Activated naive CD8-positive, alpha-beta T cell treated with anti-CD3 and anti-CD28 coated beads, Interleukin-2, amount 10 ng/mL, durations not matched to agents 7 days and 5 days (primary cell): ENCODE measurements around the gene TCTA. TPM values are rescaled to one million over a fixed set of nuclear protein-coding genes. Genes with fewer than 3 reads are reported as not detected.

Experiments used
- ATAC-seq: fragments of 150-1000 bp; cut with Tn5 transposase; one replicate; pipeline ENCODE4 v1.10.0; 2021; ENCODE audit warnings: low read depth, moderate library complexity
- POLR2A ChIA-PET: fragments of 350-600 bp; sonication (Branson Sonifier 250); formaldehyde crosslinking; loops from one replicate; lab custom pipeline; 2021; ENCODE audit warnings: antibody characterized with exemption; lab: Charles Lee
- DNase-seq: peaks from one replicate; pipeline ENCODE4 v3.0.0; 2021
- H3K27ac Mint-ChIP-seq: one replicate; pipeline ENCODE4 v1.8.0; 2022; ENCODE audit warnings: mild to moderate bottlenecking, mixed read lengths
- H3K27me3 Mint-ChIP-seq: one replicate; pipeline ENCODE4 v1.8.0; 2022; ENCODE audit warnings: mild to moderate bottlenecking, moderate library complexity, mixed read lengths
- H3K36me3 Mint-ChIP-seq: one replicate; pipeline ENCODE4 v1.8.0; 2021; ENCODE audit warnings: mild to moderate bottlenecking, mixed read lengths
- H3K4me1 Mint-ChIP-seq: one replicate; pipeline ENCODE4 v1.8.0; 2021; ENCODE audit warnings: mixed read lengths
- H3K4me3 Mint-ChIP-seq: one replicate; pipeline ENCODE4 v1.8.0; 2022; ENCODE audit warnings: mild to moderate bottlenecking, moderate library complexity, mixed read lengths
- H3K9me3 Mint-ChIP-seq: one replicate; pipeline ENCODE4 v1.8.0; 2021; ENCODE audit warnings: mixed read lengths
- total RNA-seq, 2 experiments: library from RNA; stranded (reverse); gene quantifications; one replicate each; pipeline ENCODE4 v1.2.3, GENCODE V29; 2021

The TCTA gene
- total RNA-seq, 2 experiments from 2014 or later: 30.3 TPM

GRCh38 chr3:49414753-49415152 is 2.5 kb downstream of the TCTA start:
- no peaks in the 10 kb centered on the region for H3K27me3 Mint-ChIP-seq

GRCh38 chr3:49415931-49416601 is 3.8 kb downstream of the TCTA start:
- Mint-ChIP-seq H3K9me3 (no peaks in the 10 kb centered on the region), H3K27ac (peak overlapping the region; percentile 96), H3K4me3 (peak overlapping the region; percentile 85), H3K4me1 (peaks cover 46% of the 10 kb centered on the region), H3K36me3 (peaks cover 35% of the 10 kb centered on the region), H3K27me3 (no peaks in the 10 kb centered on the region)
- ATAC-seq (peak; percentile 29), DNase-seq (peak; percentile 60)
- POLR2A ChIA-PET: interaction anchor here (0.5 to 5.7 kb wide), 18 partner anchors 10 to 718 kb away, joined by 3 to 47 read pairs (median 4); partner anchors contain the start of genes KLHDC8B, NICN1, QRICH1 and USP4

More at GRCh38 chr3:49414753-49415152, 2.5 kb downstream of the TCTA start:
- DNase-seq (no peak), ATAC-seq (no peak)
- POLR2A ChIA-PET: interaction anchor here (1.3 to 5.7 kb wide), 4 partner anchors 14 to 75 kb away, joined by 4 to 47 read pairs (median 36); partner anchors contain the start of genes NICN1 and USP4
- H3K36me3 Mint-ChIP-seq: peaks cover 36% of the 10 kb centered on the region
- H3K4me3 Mint-ChIP-seq: peak overlapping the region; percentile 26
- peaks cover 51% of the 10 kb centered on the region for H3K4me1 Mint-ChIP-seq
- peak overlapping the region; percentile 96 for H3K27ac Mint-ChIP-seq
- H3K9me3 Mint-ChIP-seq: no peaks in the 10 kb centered on the region

GRCh38 chr3:49416867-49417266 is 4.6 kb downstream of the TCTA start:
- no peak for ATAC-seq
- Mint-ChIP-seq H3K4me3 (peak overlapping the region; percentile 85), H3K27me3 (no peaks in the 10 kb centered on the region), H3K9me3 (no peaks in the 10 kb centered on the region), H3K27ac (peak overlapping the region; percentile 96), H3K36me3 (peaks cover 36% of the 10 kb centered on the region), H3K4me1 (peaks cover 46% of the 10 kb centered on the region)
- no peak for DNase-seq
- POLR2A ChIA-PET: interaction anchor here (0.5 to 5.7 kb wide), 9 partner anchors 9 to 719 kb away, joined by 3 to 47 read pairs (median 4); partner anchors contain the start of genes NICN1 and USP4

- peaks cover 36% of the 10 kb centered on the region for H3K36me3 Mint-ChIP-seq
These were observed 5.4 kb downstream of the TCTA start for GRCh38 chr3:49417516-49418120.

GRCh38 chr3:49421890-49422378 is 9.7 kb downstream of the TCTA start:
- no peaks in the 10 kb centered on the region for H3K27me3 Mint-ChIP-seq
- POLR2A ChIA-PET: interaction anchor here (1.6 to 2.8 kb wide), 2 partner anchors 10 to 81 kb away, joined by 5 to 15 read pairs; partner anchors contain the start of genes RHOA and TCTA

More at GRCh38 chr3:49417516-49418120, 5.4 kb downstream of the TCTA start:
- POLR2A ChIA-PET: interaction anchor here (0.6 to 4.9 kb wide), 4 partner anchors 8 to 60 kb away, joined by 3 to 47 read pairs (median 9); partner anchors contain the start of gene NICN1
- peaks cover 50% of the 10 kb centered on the region for H3K4me1 Mint-ChIP-seq
- H3K4me3 Mint-ChIP-seq: no peak overlapping the region
- H3K9me3 Mint-ChIP-seq: no peaks in the 10 kb centered on the region
- peak overlapping the region; percentile 62 for H3K27ac Mint-ChIP-seq
- no peak for DNase-seq
- ATAC-seq: no peak
- no peaks in the 10 kb centered on the region for H3K27me3 Mint-ChIP-seq

GRCh38 chr3:49422379-49423248 is 10.4 kb downstream of the TCTA start, which contains the start of gene AMT:
Gene AMT, minus strand, starts transcription at chr3:49422473. Its CDS starts 23 bp downstream, at chr3:49422450.
- H3K27me3 Mint-ChIP-seq: no peaks in the 10 kb centered on the region
- H3K4me1 Mint-ChIP-seq: peaks cover 33% of the 10 kb centered on the region
- peaks cover 38% of the 10 kb centered on the region for H3K36me3 Mint-ChIP-seq
- H3K9me3 Mint-ChIP-seq: no peaks in the 10 kb centered on the region
- POLR2A ChIA-PET: interaction anchor here (1.6 to 2.8 kb wide), 2 partner anchors 10 to 82 kb away, joined by 5 to 15 read pairs; partner anchors contain the start of genes RHOA and TCTA
- H3K27ac Mint-ChIP-seq: peak within 1 kb of the TSS; percentile 75
- peak within 1 kb of the TSS; percentile 8 for H3K4me3 Mint-ChIP-seq
- DNase-seq (no peak), ATAC-seq (peak; percentile 18)

More at GRCh38 chr3:49421890-49422378, 9.7 kb downstream of the TCTA start:
- DNase-seq (no peak), ATAC-seq (no peak)
- Mint-ChIP-seq H3K36me3 (peaks cover 38% of the 10 kb centered on the region), H3K9me3 (no peaks in the 10 kb centered on the region), H3K4me1 (peaks cover 38% of the 10 kb centered on the region), H3K27ac (no peak overlapping the region), H3K4me3 (peak overlapping the region; percentile 8)

GRCh38 chr3:49424816-49425215 is 12.6 kb downstream of the TCTA start:
- Mint-ChIP-seq H3K36me3 (peaks cover 25% of the 10 kb centered on the region), H3K4me1 (peaks cover 33% of the 10 kb centered on the region), H3K4me3 (no peak overlapping the region), H3K9me3 (no peaks in the 10 kb centered on the region), H3K27ac (peak overlapping the region; percentile 75), H3K27me3 (no peaks in the 10 kb centered on the region)
- no peak for ATAC-seq
- POLR2A ChIA-PET: interaction anchor here (1.1 to 2.2 kb wide), 3 partner anchors 8 to 20 kb away, joined by 5 to 15 read pairs (median 13); partner anchors contain the start of genes RHOA and TCTA
- DNase-seq: no peak

GRCh38 chr3:49427586-49427985 is 15.4 kb downstream of the TCTA start:
- Mint-ChIP-seq H3K36me3 (peaks cover 17% of the 10 kb centered on the region), H3K27ac (no peak overlapping the region), H3K27me3 (no peaks in the 10 kb centered on the region), H3K4me3 (peak overlapping the region; percentile 93), H3K9me3 (no peaks in the 10 kb centered on the region), H3K4me1 (peaks cover 31% of the 10 kb centered on the region)
- POLR2A ChIA-PET: interaction anchor here (0.7 to 3.0 kb wide), 6 partner anchors 10 to 106 kb away, joined by 3 to 47 read pairs (median 4); partner anchors contain the start of genes RHOA, TCTA and USP4
- no peak for ATAC-seq
- DNase-seq: no peak

GRCh38 chr3:49428752-49429080 is 16.5 kb downstream of the TCTA start:
- peak overlapping the region; percentile 93 for H3K4me3 Mint-ChIP-seq
- DNase-seq (no peak), ATAC-seq (no peak)
- H3K36me3 Mint-ChIP-seq: peaks cover 8% of the 10 kb centered on the region
- H3K27ac Mint-ChIP-seq: peak overlapping the region; percentile 96
- H3K9me3 Mint-ChIP-seq: no peaks in the 10 kb centered on the region
- H3K27me3 Mint-ChIP-seq: no peaks in the 10 kb centered on the region
- POLR2A ChIA-PET: interaction anchor here (0.7 to 3.0 kb wide), 10 partner anchors 8 to 1423 kb away, joined by 3 to 47 read pairs (median 6); partner anchors contain the start of genes RHOA, TCTA and USP4
- H3K4me1 Mint-ChIP-seq: peaks cover 25% of the 10 kb centered on the region

GRCh38 chr3:49434731-49435130 is 22.5 kb downstream of the TCTA start:
- H3K27me3 Mint-ChIP-seq: no peaks in the 10 kb centered on the region
- H3K27ac Mint-ChIP-seq: no peak overlapping the region
- POLR2A ChIA-PET: no interaction called here
- no peaks in the 10 kb centered on the region for H3K9me3 Mint-ChIP-seq
- peaks cover 3% of the 10 kb centered on the region for H3K4me1 Mint-ChIP-seq
- no peaks in the 10 kb centered on the region for H3K36me3 Mint-ChIP-seq
- no peak overlapping the region for H3K4me3 Mint-ChIP-seq
- ATAC-seq (no peak), DNase-seq (no peak)

GRCh38 chr3:49445391-49445790 is 33.2 kb downstream of the TCTA start:
- H3K9me3 Mint-ChIP-seq: no peaks in the 10 kb centered on the region
- H3K27ac Mint-ChIP-seq: no peak overlapping the region
- peaks cover 20% of the 10 kb centered on the region for H3K4me1 Mint-ChIP-seq
- no peaks in the 10 kb centered on the region for H3K36me3 Mint-ChIP-seq
- POLR2A ChIA-PET: interaction anchor here (0.7 to 3.9 kb wide), 6 partner anchors 16 to 158 kb away, joined by 3 to 43 read pairs (median 9); partner anchors contain the start of genes NICN1, RHOA, TCTA and USP4
- DNase-seq (no peak), ATAC-seq (no peak)
- no peak overlapping the region for H3K4me3 Mint-ChIP-seq
- H3K27me3 Mint-ChIP-seq: no peaks in the 10 kb centered on the region

- H3K9me3 Mint-ChIP-seq: no peaks in the 10 kb centered on the region
- H3K27me3 Mint-ChIP-seq: peaks cover 3% of the 10 kb centered on the region
- H3K27ac Mint-ChIP-seq: no peak overlapping the region
- POLR2A ChIA-PET: no interaction called here
- ATAC-seq (no peak), DNase-seq (no peak)
- peaks cover 6% of the 10 kb centered on the region for H3K4me1 Mint-ChIP-seq
- no peak overlapping the region for H3K4me3 Mint-ChIP-seq
- no peaks in the 10 kb centered on the region for H3K36me3 Mint-ChIP-seq
These were observed 41.4 kb downstream of the TCTA start for GRCh38 chr3:49453621-49454020.
